HepG2 (cell line): ENCODE measurements around the gene SETD3. TPM values are rescaled to one million over a fixed set of nuclear protein-coding genes. Genes with fewer than 3 reads are reported as not detected.

Experiments
- ATAC-seq: fragments of 200-7000 bp; cut with Tn5 transposase; 3 replicates; pipeline ENCODE4 v1.9.1; 2020; ENCODE audit warnings: mild to moderate bottlenecking, moderate library complexity
- BruUV-seq: library from RNA; stranded (reverse); fragments of 400-500 nt; replicated peaks from 2 replicates; lab custom pipeline; 2021; lab: Mats Ljungman, UMichigan
- CTCF ChIA-PET: fragments of 300-600 bp; formaldehyde crosslinking; extraction: SDS; loops from one replicate; lab custom pipeline; 2021; ENCODE audit warnings: low total read pairs, inconsistent platforms, low intra/inter-chr PET ratio; lab: Yijun Ruan, JAX
- POLR2A ChIA-PET: fragments of 350-600 bp; sonication (Branson Sonifier 250); formaldehyde crosslinking; loops from one replicate; lab custom pipeline; 2020; ENCODE audit warnings: antibody characterized with exemption, inconsistent platforms; lab: Yijun Ruan, JAX
- DNase-seq: peaks from one replicate; pipeline ENCODE4 v3.0.0-alpha.2; 2015; ENCODE audit warnings: low spot score
- FAIRE-seq: peaks from 3 replicates; lab custom pipeline; 2011; peaks lifted over from hg19 to GRCh38; lab: Jason Lieb, UNC
- H2AFZ ChIP-seq: one replicate; pipeline ENCODE4 v1.6.1; 2011; ENCODE audit warnings: low read length, inconsistent platforms
- H3K27ac ChIP-seq: fragments of 300-600 bp; 3 replicates; pipeline ENCODE4 v1.8.0; 2011; ENCODE audit warnings: mixed run types, mild to moderate bottlenecking, mixed read lengths, low read length, inconsistent platforms; ENCODE audit not compliant: insufficient read depth; ENCODE audit errors: extremely low read length
- H3K27me3 ChIP-seq, 2 experiments: fragments of 200-600 bp in 1 of 2; 2 replicates in 1 of 2; 3 replicates in 1 of 2; pipeline versions ENCODE4 v1.6.0 to v1.8.0; 2011; ENCODE audit warnings: low read length in 2 of 2, mild to moderate bottlenecking in 2 of 2, moderate library complexity in 2 of 2, inconsistent platforms in 1 of 2; ENCODE audit not compliant: insufficient read depth in 2 of 2, control insufficient read depth in 1 of 2
- H3K36me3 ChIP-seq, 2 experiments: fragments of 200-600 bp in 1 of 2; replicated peaks in 1 of 2; 2 replicates in 1 of 2; 3 replicates in 1 of 2; pipeline versions ENCODE4 v1.5.1 to v1.8.0; 2011; ENCODE audit warnings: low read length in 2 of 2, inconsistent platforms in 1 of 2; ENCODE audit not compliant: insufficient read depth in 2 of 2, control insufficient read depth in 1 of 2
- H3K4me1 ChIP-seq: 2 replicates; pipeline ENCODE4 v1.5.1; 2012; ENCODE audit warnings: low read length, inconsistent platforms; ENCODE audit not compliant: insufficient read depth
- H3K4me2 ChIP-seq: 2 replicates; pipeline ENCODE4 v1.6.0; 2011; ENCODE audit warnings: low read depth, low read length, inconsistent platforms
- H3K4me3 ChIP-seq, 3 experiments: fragments of 200-600 bp in 1 of 3; sonication (generic), shearing (Covaris generic) in 1 of 3; replicated peaks in 1 of 3; 2 replicates each; pipeline ENCODE4 v1.5.1; 2011 to 2016; ENCODE audit warnings: low read length in 3 of 3, inconsistent platforms in 2 of 3, low read depth in 2 of 3, mild to moderate bottlenecking in 2 of 3, control low read depth in 1 of 3, mixed read lengths in 1 of 3; ENCODE audit not compliant: insufficient read depth in 1 of 3
- H3K79me2 ChIP-seq: one replicate; pipeline ENCODE4 v1.6.1; 2011; ENCODE audit warnings: low read length, inconsistent platforms; ENCODE audit not compliant: insufficient read depth
- H3K9ac ChIP-seq: 2 replicates; pipeline ENCODE4 v1.6.0; 2011; ENCODE audit warnings: mild to moderate bottlenecking, low read depth, low read length, inconsistent platforms; ENCODE audit not compliant: insufficient read depth
- H3K9me3 ChIP-seq: 2 replicates; pipeline ENCODE4 v1.5.1; 2012; ENCODE audit warnings: mild to moderate bottlenecking, low read length
- H4K20me1 ChIP-seq: 2 replicates; pipeline ENCODE4 v1.6.0; 2011; ENCODE audit warnings: inconsistent platforms, mild to moderate bottlenecking, low read length, moderate library complexity; ENCODE audit not compliant: insufficient read depth
- AGO2 ChIP-seq: fragments of 200-400 bp; formaldehyde crosslinking; optimal IDR thresholded peaks from 2 replicates; pipeline ENCODE3; 2017; ENCODE audit warnings: mild to moderate bottlenecking, low read depth, low read length, moderate library complexity
- ELF3 ChIP-seq: IDR thresholded peaks from 2 replicates; pipeline ENCODE4 v1.6.1; 2016; ENCODE audit warnings: missing genetic modification reagents, missing compliant biosample characterization
- EP300 ChIP-seq, 3 experiments: sonication (generic) in 1 of 3; formaldehyde crosslinking in 1 of 3; IDR thresholded peaks; 2 replicates each; pipeline versions ENCODE4 v1.5.1 to v1.6.1; 2011 to 2020; ENCODE audit warnings: low read depth in 2 of 3, low read length in 2 of 3, borderline replicate concordance in 1 of 3, improper control_type of control experiment in 1 of 3, mild to moderate bottlenecking in 1 of 3, missing genetic modification reagents in 1 of 3, moderate library complexity in 1 of 3
- FOXP1 ChIP-seq, 2 experiments: fragments of 450-650 bp in 1 of 2; IDR thresholded peaks; 2 replicates each; pipeline ENCODE4 v1.6.1; 2017 to 2018; ENCODE audit warnings: antibody characterized with exemption in 1 of 2
- MIXL1 ChIP-seq: IDR thresholded peaks from 2 replicates; pipeline ENCODE4 v1.6.1; 2016
- NRL ChIP-seq: sonication (generic); formaldehyde crosslinking; IDR thresholded peaks from 2 replicates; pipeline ENCODE4 v1.5.0; 2020; ENCODE audit warnings: missing genetic modification reagents, mild to moderate bottlenecking, moderate library complexity, borderline replicate concordance
- PAWR ChIP-seq: sonication (generic); formaldehyde crosslinking; IDR thresholded peaks from 2 replicates; pipeline ENCODE4 v1.4.0; 2020; ENCODE audit warnings: missing genetic modification reagents, mild to moderate bottlenecking, borderline replicate concordance
- ZFP36L2 ChIP-seq: sonication (generic); formaldehyde crosslinking; IDR thresholded peaks from 2 replicates; pipeline ENCODE4 v1.4.0; 2020; ENCODE audit warnings: missing genetic modification reagents
- ZNF550 ChIP-seq: sonication (generic); formaldehyde crosslinking; IDR thresholded peaks from 2 replicates; pipeline ENCODE4 v1.4.0; 2020; ENCODE audit warnings: mild to moderate bottlenecking, missing genetic modification reagents, borderline replicate concordance
- ZNF652 ChIP-seq: IDR thresholded peaks from 2 replicates; pipeline ENCODE4 v1.6.1; 2016; ENCODE audit warnings: low read depth, borderline replicate concordance
- ZNF772 ChIP-seq: sonication (generic); formaldehyde crosslinking; IDR thresholded peaks from 2 replicates; pipeline ENCODE4 v1.5.0; 2020; ENCODE audit warnings: mild to moderate bottlenecking, missing genetic modification reagents
- ZNF850 ChIP-seq: sonication (generic); formaldehyde crosslinking; conservative IDR thresholded peaks from 2 replicates; pipeline ENCODE4 v1.9.0; 2021; ENCODE audit warnings: mild to moderate bottlenecking, missing genetic modification reagents
- ZSCAN30 ChIP-seq: sonication (generic); formaldehyde crosslinking; IDR thresholded peaks from 2 replicates; pipeline ENCODE4 v1.5.0; 2020; ENCODE audit warnings: mild to moderate bottlenecking, missing genetic modification reagents
- WGBS: methylation state at CpG from one replicate; pipeline ENCODE4 v1.1.6; 2017; ENCODE audit warnings: low lambda C conversion rate; 5-methylcytosine and 5-hydroxymethylcytosine counted together
- in situ Hi-C: cut with HindIII; loops from 2 replicates; pipeline ENCODE4 v1.10.0; 2017; ENCODE audit warnings: low pct_unique_long_range_greater_than_20kb; ENCODE audit not compliant: extremely low pct_ligation_motif_present
- intact Hi-C: fragments of 100-400 bp; cut with micrococcal nuclease; formaldehyde crosslinking; loops from one replicate; pipeline ENCODE4 v1.10.0; 2022; ENCODE audit not compliant: unreplicated experiment
- polyA plus RNA-seq, 8 experiments: library from polyadenylated mRNA; depleted of rRNA in 3 of 8; stranded (reverse) in 7 of 8; unstranded in 1 of 8; fragments of >200 nt; fragmentation: Illumina TruSeq in 4 of 8; extraction: Trizol in 4 of 8; gene quantifications; 2 replicates each; pipeline versions ENCODE4 v1.2.1 to v1.2.3, GENCODE V29; 2011 to 2016; ENCODE audit warnings: low read depth in 4 of 8, missing spikeins in 1 of 8, mixed read lengths in 1 of 8; ENCODE audit not compliant: insufficient read depth in 1 of 8
- total RNA-seq, 5 experiments: library from RNA; depleted of rRNA; stranded (reverse); fragments of >200 nt; fragmentation: Illumina TruSeq; extraction: Trizol; gene quantifications; 2 replicates each; pipeline ENCODE4 v1.2.3, GENCODE V29; 2016; ENCODE audit warnings: low read depth in 1 of 5

The SETD3 gene
- total and polyA plus RNA-seq, 2 of the 13 experiments (the other 11 are each of a cell fraction or from before 2014, with no cell fraction given) = 30.3 to 67.1 TPM

DNA sequence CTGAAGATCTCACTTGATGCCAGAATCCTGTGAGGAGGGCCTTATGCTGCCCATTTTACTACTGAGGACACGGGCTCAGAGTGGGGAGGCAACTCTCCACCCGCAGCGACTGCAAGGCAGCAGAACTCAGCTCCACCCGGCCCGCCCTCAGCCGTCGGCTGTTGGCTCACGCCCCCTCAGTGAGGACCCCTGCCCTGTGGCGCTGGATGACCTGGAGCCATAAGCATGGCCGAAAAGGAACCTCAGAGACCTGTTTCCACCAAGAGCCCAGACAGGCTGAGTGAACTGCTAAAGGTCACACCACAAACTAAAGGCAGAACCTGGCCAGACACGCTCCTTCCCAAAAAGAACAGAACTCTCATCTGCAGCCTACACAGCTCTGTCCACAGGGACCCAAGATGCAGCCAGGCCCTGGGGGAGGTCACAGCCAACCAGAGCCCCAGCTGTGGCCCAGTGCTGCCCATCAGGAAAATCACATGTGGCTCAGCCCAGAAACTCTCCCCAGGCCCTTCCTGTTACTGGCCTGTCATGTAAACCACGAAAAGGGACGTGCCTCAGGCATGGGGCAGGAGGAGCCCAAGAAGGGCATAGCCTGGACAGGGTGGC lies 33.4 kb upstream of the SETD3 start (continued):
- TF ChIP-seq ELF3 (CRISPR knock-in tag) (no peak), ZNF850 (CRISPR knock-in tag) (no peak), PAWR (CRISPR knock-in tag) (no peak), ZFP36L2 (CRISPR knock-in tag) (no peak), ZNF772 (no peak), MIXL1 (no peak), ZNF550 (CRISPR knock-in tag) (no peak), FOXP1 (IDR thresholded peaks at IDR 0.05) (no peak), FOXP1 (CRISPR knock-in tag; IDR thresholded peaks at IDR 0.05) (no peak), ZSCAN30 (no peak), EP300 (IDR thresholded peaks at IDR 0.05; ENCODE audit: low read depth in 2 of 2, low read length in 2 of 2) (no peak), EP300 (CRISPR knock-in tag; IDR thresholded peaks at IDR 0.05; ENCODE audit: borderline replicate concordance) (no peak), NRL (no peak)

DNA sequence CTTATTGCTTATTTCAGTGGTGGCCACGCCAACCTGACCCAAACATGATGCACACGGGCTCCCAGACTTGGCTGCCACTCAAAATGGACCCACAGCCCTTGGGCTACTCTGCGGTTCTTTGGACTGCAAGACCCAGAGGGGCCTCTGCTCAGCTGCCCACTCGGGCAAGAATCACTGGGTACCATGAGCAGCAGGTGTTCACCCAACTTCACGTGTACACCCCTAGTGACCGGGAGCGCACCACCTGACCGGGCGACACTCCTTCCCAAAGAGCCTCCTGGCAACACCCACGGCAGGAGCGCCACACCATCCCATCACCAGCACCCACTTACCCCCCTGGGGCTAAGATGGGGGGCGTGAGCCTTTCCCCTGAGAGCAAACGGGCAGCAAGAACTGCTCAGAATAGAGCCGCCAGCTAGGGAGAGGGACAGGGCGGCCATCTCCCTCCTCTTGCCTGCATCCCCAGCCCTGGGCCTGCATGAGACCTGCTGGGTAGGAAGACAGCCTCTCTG lies 32.6 kb upstream of the SETD3 start:
- ChIA-PET CTCF (no interaction called here), POLR2A (no interaction called here)
- Histone ChIP-seq H3K4me1 (no peaks in the 10 kb centered on the region), H3K9ac (no peak overlapping the region), H3K36me3 (peaks cover 28 to 58% of the 10 kb centered on the region in 2 experiments; a peak in 4 of 5 replicates), H3K4me3 (no peak overlapping the region), H3K4me2 (no peak overlapping the region), H3K9me3 (no peaks in the 10 kb centered on the region), H2AFZ (no peak overlapping the region), H3K27me3 (no peaks in the 10 kb centered on the region), H3K27ac (no peak overlapping the region), H3K79me2 (no peaks in the 10 kb centered on the region), H4K20me1 (peaks cover 19% of the 10 kb centered on the region; the same call in 1 of the 2 replicates)
- FAIRE-seq (no peak), ATAC-seq (no peak), DNase-seq (no peak)
- no TSS peak for BruUV-seq
- in situ Hi-C loops = no loop called here
- intact Hi-C loops = no loop called here
- TF ChIP-seq AGO2 = peak; percentile 74
- TF ChIP-seq ZNF652 = no peak
- WGBS = 97% methylated on average over 11 of the region's 15 CpGs
